Caco-2 (cell line): ENCODE results near the gene BEND3. TPM values are rescaled to one million over a fixed set of nuclear protein-coding genes. Genes with fewer than 3 reads are reported as not detected.

Experiments
- BruUV-seq: library from RNA; stranded (reverse); fragments of 400-500 nt; replicated peaks from 2 replicates; lab custom pipeline; 2021; lab: Mats Ljungman, UMichigan
- CTCF ChIA-PET: fragments of 300-600 bp; sonication (Branson Sonifier 250); formaldehyde crosslinking; loops from one replicate; lab custom pipeline; 2022; ENCODE audit warnings: antibody characterized with exemption; lab: Charles Lee
- POLR2A ChIA-PET: fragments of 300-600 bp; sonication (Branson Sonifier 250); formaldehyde crosslinking; loops from one replicate; lab custom pipeline; 2022; ENCODE audit warnings: antibody characterized with exemption; lab: Charles Lee
- DNase-seq, 2 experiments: peaks; one replicate each; pipeline versions ENCODE4 v3.0.0 to v3.0.0-alpha.2; 2020 to 2022
- H3K27me3 ChIP-seq: replicated peaks from 2 replicates; pipeline ENCODE4 v1.6.0; 2011; ENCODE audit warnings: low read length; ENCODE audit not compliant: control insufficient read depth, insufficient read depth
- H3K36me3 ChIP-seq: 2 replicates; pipeline ENCODE4 v1.5.1; 2011; ENCODE audit warnings: low read length; ENCODE audit not compliant: control insufficient read depth, insufficient read depth
- H3K4me1 ChIP-seq: fragments of 250-450 bp; sonication (Bioruptor Pico); 2 replicates; pipeline ENCODE4 v1.5.1; 2020; ENCODE audit warnings: mild to moderate bottlenecking
- H3K4me3 ChIP-seq: 2 replicates; pipeline ENCODE4 v1.5.1; 2011; ENCODE audit warnings: low read depth, mild to moderate bottlenecking, control low read depth, low read length
- H3K9me3 ChIP-seq: fragments of 250-450 bp; sonication (Bioruptor Pico); 2 replicates; pipeline ENCODE4 v1.5.1; 2020; ENCODE audit warnings: mild to moderate bottlenecking, moderate library complexity
- H3K27ac Mint-ChIP-seq: one replicate; pipeline ENCODE4 v1.8.0; 2022; ENCODE audit warnings: mixed read lengths; ENCODE audit not compliant: unreplicated experiment
- H3K27me3 Mint-ChIP-seq: one replicate; pipeline ENCODE4 v1.8.0; 2022; ENCODE audit warnings: mixed read lengths; ENCODE audit not compliant: insufficient read depth, unreplicated experiment
- H3K36me3 Mint-ChIP-seq: one replicate; pipeline ENCODE4 v1.8.0; 2022; ENCODE audit warnings: mild to moderate bottlenecking, mixed read lengths; ENCODE audit not compliant: insufficient read depth, unreplicated experiment
- H3K4me1 Mint-ChIP-seq: one replicate; pipeline ENCODE4 v1.8.0; 2022; ENCODE audit warnings: low read depth, mixed read lengths; ENCODE audit not compliant: unreplicated experiment
- H3K4me3 Mint-ChIP-seq: one replicate; pipeline ENCODE4 v1.8.0; 2022; ENCODE audit warnings: mild to moderate bottlenecking, moderate library complexity, mixed read lengths; ENCODE audit not compliant: unreplicated experiment
- H3K9me3 Mint-ChIP-seq: one replicate; pipeline ENCODE4 v1.8.0; 2022; ENCODE audit warnings: mixed read lengths; ENCODE audit not compliant: unreplicated experiment
- intact Hi-C: fragments of 100-400 bp; cut with micrococcal nuclease; formaldehyde crosslinking; loops from one replicate; pipeline ENCODE4 v1.10.0; 2022; ENCODE audit not compliant: unreplicated experiment
- total RNA-seq: library from RNA; stranded (reverse); gene quantifications from 2 replicates; pipeline ENCODE4 v1.2.3, GENCODE V29; 2022
- TF ChIP-seq, protein P1 (sequence below), 2 experiments: fragments of 200-600 bp in 1 of 2; IDR thresholded peaks; 1 replicate in 1 of 2; 2 replicates in 1 of 2; pipeline versions ENCODE4 v1.5.1 to v1.8.0; 2011 to 2022; ENCODE audit warnings: antibody characterized with exemption in 1 of 2, control low read depth in 1 of 2, inconsistent platforms in 1 of 2, low read depth in 1 of 2, low read length in 1 of 2, mild to moderate bottlenecking in 1 of 2, moderate library complexity in 1 of 2; ENCODE audit not compliant: insufficient read depth in 1 of 2, severe bottlenecking in 1 of 2, unreplicated experiment in 1 of 2

Gene BEND3
- total RNA-seq, 1 experiment from 2014 or later = 8.3 TPM

DNA sequence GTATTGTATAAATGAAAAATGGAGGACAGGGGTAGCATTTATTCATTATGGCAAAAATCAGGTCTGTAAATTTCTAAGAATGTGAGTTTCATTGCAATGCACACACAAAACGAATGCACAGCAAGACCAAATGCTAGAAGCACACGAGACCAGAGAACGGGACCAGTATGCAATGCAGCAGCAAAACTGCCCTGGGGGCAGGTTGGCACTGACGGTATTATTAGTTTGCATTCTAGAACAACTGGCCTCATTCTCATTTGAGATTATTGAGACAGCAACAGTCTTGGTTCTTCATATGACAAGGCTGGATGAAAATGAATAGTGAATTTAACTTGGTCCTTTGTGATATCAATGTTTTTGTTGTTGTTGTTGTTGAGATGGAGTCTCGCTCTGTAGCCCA is 96.3 kb downstream of the BEND3 start:
- no peaks in the 10 kb centered on the region for H3K9me3 ChIP-seq
- Mint-ChIP-seq H3K27me3 (no peaks in the 10 kb centered on the region), H3K9me3 (peaks cover 10% of the 10 kb centered on the region), H3K4me1 (peaks cover 7% of the 10 kb centered on the region), H3K27ac (no peak overlapping the region), H3K36me3 (no peaks in the 10 kb centered on the region), H3K4me3 (no peak overlapping the region)
- H3K36me3 ChIP-seq = no peaks in the 10 kb centered on the region
- intact Hi-C loops = no loop called here
- CTCF ChIA-PET = interaction anchor here (0.6 kb wide), 1 partner anchor 39 kb away, joined by 3 read pairs; no protein-coding TSS in a partner anchor
- DNase-seq = no peak
- TF ChIP-seq, protein P1, sequence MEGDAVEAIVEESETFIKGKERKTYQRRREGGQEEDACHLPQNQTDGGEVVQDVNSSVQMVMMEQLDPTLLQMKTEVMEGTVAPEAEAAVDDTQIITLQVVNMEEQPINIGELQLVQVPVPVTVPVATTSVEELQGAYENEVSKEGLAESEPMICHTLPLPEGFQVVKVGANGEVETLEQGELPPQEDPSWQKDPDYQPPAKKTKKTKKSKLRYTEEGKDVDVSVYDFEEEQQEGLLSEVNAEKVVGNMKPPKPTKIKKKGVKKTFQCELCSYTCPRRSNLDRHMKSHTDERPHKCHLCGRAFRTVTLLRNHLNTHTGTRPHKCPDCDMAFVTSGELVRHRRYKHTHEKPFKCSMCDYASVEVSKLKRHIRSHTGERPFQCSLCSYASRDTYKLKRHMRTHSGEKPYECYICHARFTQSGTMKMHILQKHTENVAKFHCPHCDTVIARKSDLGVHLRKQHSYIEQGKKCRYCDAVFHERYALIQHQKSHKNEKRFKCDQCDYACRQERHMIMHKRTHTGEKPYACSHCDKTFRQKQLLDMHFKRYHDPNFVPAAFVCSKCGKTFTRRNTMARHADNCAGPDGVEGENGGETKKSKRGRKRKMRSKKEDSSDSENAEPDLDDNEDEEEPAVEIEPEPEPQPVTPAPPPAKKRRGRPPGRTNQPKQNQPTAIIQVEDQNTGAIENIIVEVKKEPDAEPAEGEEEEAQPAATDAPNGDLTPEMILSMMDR (IDR thresholded peaks at IDR 0.05; ENCODE audit: insufficient read depth in 1 of 2, low read depth in 1 of 2, low read length in 1 of 2, severe bottlenecking in 1 of 2, unreplicated experiment in 1 of 2) = no peak
- peaks cover 9% of the 10 kb centered on the region; the same call in 1 of the 2 replicates for H3K4me1 ChIP-seq
- POLR2A ChIA-PET = no interaction called here
- no peaks in the 10 kb centered on the region for H3K27me3 ChIP-seq
- no TSS peak for BruUV-seq
- H3K4me3 ChIP-seq = no peak overlapping the region

Other genes with a start within 250 kb of the BEND3 start
- gene CD24, start 140.8 kb downstream of the BEND3 start, total RNA-seq = 81.7 and 92.2 TPM in 2 replicates
- 9.3 and 9.4 TPM in 2 replicates for gene MTRES1, start 87.3 kb downstream of the BEND3 start, total RNA-seq